CD8-positive, alpha-beta memory T cell (primary cell): ENCODE results near the gene SUGP1. TPM values are rescaled to one million over a fixed set of nuclear protein-coding genes. Genes with fewer than 3 reads are reported as not detected.

Experiments
- CTCF ChIA-PET: fragments of 350-600 bp; sonication (Branson Sonifier 250); formaldehyde crosslinking; loops from one replicate; lab custom pipeline; 2021; ENCODE audit warnings: antibody characterized with exemption; lab: Charles Lee
- POLR2A ChIA-PET: fragments of 350-600 bp; sonication (Branson Sonifier 250); formaldehyde crosslinking; loops from one replicate; lab custom pipeline; 2021; ENCODE audit warnings: antibody characterized with exemption; lab: Charles Lee
- DNase-seq, 5 donors: peaks; one replicate each; pipeline versions ENCODE4 v3.0.0 to v3.0.0-alpha.2; 2020 to 2022; ENCODE audit warnings: mixed read lengths in 1 of 5
- H3K27ac ChIP-seq: one replicate; pipeline ENCODE4 v1.7.0; 2013; ENCODE audit warnings: low read depth, mild to moderate bottlenecking, low read length, moderate library complexity
- H3K27me3 ChIP-seq: 2 replicates; pipeline ENCODE4 v1.7.0; 2013; ENCODE audit warnings: low read length, mild to moderate bottlenecking; ENCODE audit not compliant: insufficient read depth, poor library complexity, severe bottlenecking
- H3K36me3 ChIP-seq: 2 replicates; pipeline ENCODE4 v1.7.0; 2013; ENCODE audit warnings: mild to moderate bottlenecking, low read length, moderate library complexity; ENCODE audit not compliant: insufficient read depth
- H3K4me1 ChIP-seq: 2 replicates; pipeline ENCODE4 v1.7.0; 2013; ENCODE audit warnings: mild to moderate bottlenecking, low read length, moderate library complexity; ENCODE audit not compliant: insufficient read depth
- H3K4me3 ChIP-seq: 2 replicates; pipeline ENCODE4 v1.7.0; 2013; ENCODE audit warnings: mild to moderate bottlenecking, low read length
- H3K9me3 ChIP-seq: 2 replicates; pipeline ENCODE4 v1.7.0; 2013; ENCODE audit warnings: mild to moderate bottlenecking, low read length
- H3K27ac Mint-ChIP-seq, 8 donors: one replicate each; pipeline ENCODE4 v1.8.0; 2020 to 2021; ENCODE audit warnings: mixed read lengths in 8 of 8, mild to moderate bottlenecking in 6 of 8, inconsistent platforms in 3 of 8, moderate library complexity in 3 of 8
- H3K27me3 Mint-ChIP-seq, 2 donors: one replicate each; pipeline ENCODE4 v1.8.0; 2020 to 2021; ENCODE audit warnings: mixed read lengths in 2 of 2, mild to moderate bottlenecking in 1 of 2, moderate library complexity in 1 of 2
- H3K36me3 Mint-ChIP-seq, 3 donors: one replicate each; pipeline ENCODE4 v1.8.0; 2020 to 2021; ENCODE audit warnings: mixed read lengths in 3 of 3, inconsistent platforms in 1 of 3, mild to moderate bottlenecking in 1 of 3
- H3K4me1 Mint-ChIP-seq, 3 donors: one replicate each; pipeline ENCODE4 v1.8.0; 2020 to 2021; ENCODE audit warnings: mixed read lengths in 3 of 3, inconsistent platforms in 1 of 3, mild to moderate bottlenecking in 1 of 3
- H3K4me3 Mint-ChIP-seq, 7 donors: one replicate each; pipeline ENCODE4 v1.8.0; 2020 to 2021; ENCODE audit warnings: mixed read lengths in 7 of 7, mild to moderate bottlenecking in 6 of 7, moderate library complexity in 4 of 7, inconsistent platforms in 2 of 7
- H3K9me3 Mint-ChIP-seq, 5 donors: one replicate each; pipeline ENCODE4 v1.8.0; 2020 to 2022; ENCODE audit warnings: mixed read lengths in 5 of 5, mild to moderate bottlenecking in 3 of 5, moderate library complexity in 2 of 5, inconsistent platforms in 1 of 5
- polyA plus RNA-seq: library from polyadenylated mRNA; unstranded; fragments of 300-500 nt; fragmentation: Illumina TruSeq; gene quantifications from one replicate; pipeline ENCODE4 v1.2.3, GENCODE V29; 2021
- total RNA-seq, 2 experiments: library from RNA; stranded (reverse); gene quantifications; one replicate each; pipeline ENCODE4 v1.2.3, GENCODE V29; 2021

SUGP1 gene
- total and polyA plus RNA-seq, 3 experiments from 2014 or later: 40.8 to 65.9 (median 64.7) TPM

- Histone ChIP-seq H3K27ac (no peak overlapping the region), H3K4me1 (no peaks in the 10 kb centered on the region), H3K4me3 (no peak overlapping the region), H3K9me3 (peaks cover 7% of the 10 kb centered on the region), H3K27me3 (peaks cover 6% of the 10 kb centered on the region), H3K36me3 (no peaks in the 10 kb centered on the region)
- Mint-ChIP-seq H3K27ac (no peak overlapping the region), H3K36me3 (peaks cover 0 to 7% (median 0%) of the 10 kb centered on the region in 3 donors), H3K9me3 (peaks cover 4 to 26% (median 21%) of the 10 kb centered on the region in 5 donors), H3K4me3 (no peak overlapping the region), H3K4me1 (no peaks in the 10 kb centered on the region), H3K27me3 (peaks cover 17 to 26% of the 10 kb centered on the region in 2 donors)
- no peak for DNase-seq
- POLR2A ChIA-PET: no interaction called here
- CTCF ChIA-PET: interaction anchor here (0.9 kb wide), 1 partner anchor 13 kb away, joined by 3 read pairs; no protein-coding TSS in a partner anchor
Observed at GRCh38 chr19:19238126-19238894, 82.0 kb downstream of the SUGP1 start.

GRCh38 chr19:19236173-19236572 is 84.1 kb downstream of the SUGP1 start:
- DNase-seq: no peak
- Histone ChIP-seq H3K9me3 (peaks cover 7% of the 10 kb centered on the region), H3K4me1 (no peaks in the 10 kb centered on the region), H3K27me3 (peaks cover 6% of the 10 kb centered on the region), H3K36me3 (no peaks in the 10 kb centered on the region), H3K4me3 (no peak overlapping the region), H3K27ac (no peak overlapping the region)
- POLR2A ChIA-PET: no interaction called here
- Mint-ChIP-seq H3K27me3 (peaks cover 17 to 31% of the 10 kb centered on the region in 2 donors), H3K9me3 (peaks cover 4 to 28% (median 25%) of the 10 kb centered on the region in 5 donors), H3K27ac (no peak overlapping the region), H3K4me1 (no peaks in the 10 kb centered on the region), H3K4me3 (no peak overlapping the region), H3K36me3 (peaks cover 0 to 7% (median 0%) of the 10 kb centered on the region in 3 donors)
- CTCF ChIA-PET: no interaction called here

- Histone ChIP-seq H3K27ac (no peak overlapping the region), H3K27me3 (no peaks in the 10 kb centered on the region), H3K9me3 (peaks cover 7% of the 10 kb centered on the region), H3K4me1 (no peaks in the 10 kb centered on the region), H3K36me3 (no peaks in the 10 kb centered on the region), H3K4me3 (no peak overlapping the region)
- Mint-ChIP-seq H3K4me3 (no peak overlapping the region), H3K27me3 (peaks cover 13 to 25% of the 10 kb centered on the region in 2 donors), H3K36me3 (peaks cover 0 to 7% (median 0%) of the 10 kb centered on the region in 3 donors), H3K9me3 (peaks cover 4 to 28% (median 25%) of the 10 kb centered on the region in 5 donors), H3K27ac (no peak overlapping the region), H3K4me1 (no peaks in the 10 kb centered on the region)
- CTCF ChIA-PET: interaction anchor here (1.2 to 2.2 kb wide), 2 partner anchors 8 to 9 kb away, joined by 3 to 13 read pairs; no protein-coding TSS in a partner anchor
- DNase-seq: no peak
- POLR2A ChIA-PET: no interaction called here
Observed at GRCh38 chr19:19234220-19234816, 86.0 kb downstream of the SUGP1 start.

GRCh38 chr19:19232261-19232721 is 88.0 kb downstream of the SUGP1 start:
- peaks cover 7% of the 10 kb centered on the region for H3K9me3 ChIP-seq
- Mint-ChIP-seq H3K27me3 (peaks cover 9 to 25% of the 10 kb centered on the region in 2 donors), H3K4me3 (no peak overlapping the region), H3K36me3 (peaks cover 0 to 7% (median 0%) of the 10 kb centered on the region in 3 donors), H3K27ac (no peak overlapping the region), H3K4me1 (no peaks in the 10 kb centered on the region), H3K9me3 (peaks cover 4 to 26% (median 24%) of the 10 kb centered on the region in 5 donors)
- no peaks in the 10 kb centered on the region for H3K27me3 ChIP-seq
- no peak for DNase-seq
- no peak overlapping the region for H3K27ac ChIP-seq
- ChIA-PET POLR2A (no interaction called here), CTCF (interaction anchor here (0.7 to 1.4 kb wide), 2 partner anchors 46 to 92 kb away, joined by 3 read pairs; no protein-coding TSS in a partner anchor)
- no peaks in the 10 kb centered on the region for H3K4me1 ChIP-seq
- H3K36me3 ChIP-seq: no peaks in the 10 kb centered on the region
- no peak overlapping the region for H3K4me3 ChIP-seq

- H3K27me3 Mint-ChIP-seq: peaks cover 5 to 30% of the 10 kb centered on the region in 2 donors
Observed at GRCh38 chr19:19230999-19231398, 89.3 kb downstream of the SUGP1 start.

GRCh38 chr19:19229701-19230100 is 90.6 kb downstream of the SUGP1 start:
- CTCF ChIA-PET: interaction anchor here (0.5 to 1.4 kb wide), 2 partner anchors 62 to 84 kb away, joined by 3 to 4 read pairs; no protein-coding TSS in a partner anchor

More at GRCh38 chr19:19230999-19231398, 89.3 kb downstream of the SUGP1 start:
- H3K9me3 ChIP-seq: peaks cover 7% of the 10 kb centered on the region
- ChIA-PET POLR2A (no interaction called here), CTCF (no interaction called here)
- H3K36me3 ChIP-seq: no peaks in the 10 kb centered on the region
- no peak for DNase-seq
- no peak overlapping the region for H3K27ac Mint-ChIP-seq
- peaks cover 0 to 4% (median 0%) of the 10 kb centered on the region in 3 donors for H3K36me3 Mint-ChIP-seq
- no peaks in the 10 kb centered on the region for H3K4me1 Mint-ChIP-seq
- H3K4me3 ChIP-seq: no peak overlapping the region
- no peak overlapping the region for H3K4me3 Mint-ChIP-seq
- peaks cover 4 to 21% (median 19%) of the 10 kb centered on the region in 5 donors for H3K9me3 Mint-ChIP-seq
- H3K27ac ChIP-seq: no peak overlapping the region
- H3K4me1 ChIP-seq: no peaks in the 10 kb centered on the region
- H3K27me3 ChIP-seq: no peaks in the 10 kb centered on the region

GRCh38 chr19:19227217-19227616 is 93.1 kb downstream of the SUGP1 start:
- Histone ChIP-seq H3K9me3 (no peaks in the 10 kb centered on the region), H3K27ac (no peak overlapping the region), H3K36me3 (no peaks in the 10 kb centered on the region), H3K27me3 (no peaks in the 10 kb centered on the region), H3K4me3 (no peak overlapping the region), H3K4me1 (peaks cover 9% of the 10 kb centered on the region)
- no peak for DNase-seq
- Mint-ChIP-seq H3K27ac (no peak overlapping the region), H3K9me3 (no peaks in the 10 kb centered on the region), H3K4me3 (no peak overlapping the region), H3K36me3 (no peaks in the 10 kb centered on the region), H3K27me3 (peaks cover 6 to 26% of the 10 kb centered on the region in 2 donors), H3K4me1 (peaks cover 0 to 7% (median 3%) of the 10 kb centered on the region in 3 donors)
- ChIA-PET POLR2A (no interaction called here), CTCF (no interaction called here)

More at GRCh38 chr19:19229701-19230100, 90.6 kb downstream of the SUGP1 start:
- peaks cover 0 to 5% (median 2%) of the 10 kb centered on the region in 3 donors for H3K4me1 Mint-ChIP-seq
- H3K36me3 ChIP-seq: no peaks in the 10 kb centered on the region
- H3K4me1 ChIP-seq: peaks cover 7% of the 10 kb centered on the region
- H3K4me3 Mint-ChIP-seq: no peak overlapping the region
- peaks cover 5 to 29% of the 10 kb centered on the region in 2 donors for H3K27me3 Mint-ChIP-seq
- peaks cover 4% of the 10 kb centered on the region for H3K9me3 ChIP-seq
- DNase-seq: no peak
- H3K36me3 Mint-ChIP-seq: no peaks in the 10 kb centered on the region
- no peaks in the 10 kb centered on the region for H3K27me3 ChIP-seq
- no peak overlapping the region for H3K4me3 ChIP-seq
- no peak overlapping the region for H3K27ac Mint-ChIP-seq
- H3K9me3 Mint-ChIP-seq: peaks cover 4 to 14% (median 12%) of the 10 kb centered on the region in 5 donors
- POLR2A ChIA-PET: interaction anchor here (0.6 kb wide), 2 partner anchors 106 to 635 kb away, joined by 4 to 7 read pairs; no protein-coding TSS in a partner anchor
- H3K27ac ChIP-seq: no peak overlapping the region
